Activated CD4-positive, alpha-beta memory T cell treated with anti-CD3 and anti-CD28 coated beads for 36 hours (primary cell): ENCODE results near the gene WFDC2. TPM values are rescaled to one million over a fixed set of nuclear protein-coding genes. Genes with fewer than 3 reads are reported as not detected.

Experiments
- CTCF ChIA-PET: fragments of 350-600 bp; sonication (Branson Sonifier 250); formaldehyde crosslinking; loops from one replicate; lab custom pipeline; 2021; ENCODE audit warnings: antibody characterized with exemption, inconsistent platforms; lab: Charles Lee
- POLR2A ChIA-PET: fragments of 350-600 bp; sonication (Branson Sonifier 250); formaldehyde crosslinking; loops from one replicate; lab custom pipeline; 2021; ENCODE audit warnings: antibody characterized with exemption; lab: Charles Lee
- DNase-seq: peaks from one replicate; pipeline ENCODE4 v3.0.0-alpha.2; 2020
- H3K27ac Mint-ChIP-seq: one replicate; pipeline ENCODE4 v1.8.0; 2021; ENCODE audit warnings: mixed read lengths
- H3K27me3 Mint-ChIP-seq: one replicate; pipeline ENCODE4 v1.8.0; 2021; ENCODE audit warnings: mixed read lengths
- H3K36me3 Mint-ChIP-seq: one replicate; pipeline ENCODE4 v1.8.0; 2021; ENCODE audit warnings: mixed read lengths
- H3K4me1 Mint-ChIP-seq: one replicate; pipeline ENCODE4 v1.8.0; 2021; ENCODE audit warnings: low read depth, mixed read lengths
- H3K4me3 Mint-ChIP-seq: one replicate; pipeline ENCODE4 v1.8.0; 2021; ENCODE audit warnings: mild to moderate bottlenecking, mixed read lengths
- H3K9me3 Mint-ChIP-seq: one replicate; pipeline ENCODE4 v1.8.0; 2021; ENCODE audit warnings: mixed read lengths
- intact Hi-C: fragments of 100-400 bp; cut with micrococcal nuclease; formaldehyde crosslinking; loops from one replicate; pipeline ENCODE4 v1.15.1; 2023
- total RNA-seq, 2 experiments: library from RNA; stranded (reverse); gene quantifications; one replicate each; pipeline ENCODE4 v1.2.3, GENCODE V29; 2021

The WFDC2 gene, protein sequence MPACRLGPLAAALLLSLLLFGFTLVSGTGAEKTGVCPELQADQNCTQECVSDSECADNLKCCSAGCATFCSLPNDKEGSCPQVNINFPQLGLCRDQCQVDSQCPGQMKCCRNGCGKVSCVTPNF
- total RNA-seq: under 1 TPM; 0.38 to 0.92 TPM

DNA sequence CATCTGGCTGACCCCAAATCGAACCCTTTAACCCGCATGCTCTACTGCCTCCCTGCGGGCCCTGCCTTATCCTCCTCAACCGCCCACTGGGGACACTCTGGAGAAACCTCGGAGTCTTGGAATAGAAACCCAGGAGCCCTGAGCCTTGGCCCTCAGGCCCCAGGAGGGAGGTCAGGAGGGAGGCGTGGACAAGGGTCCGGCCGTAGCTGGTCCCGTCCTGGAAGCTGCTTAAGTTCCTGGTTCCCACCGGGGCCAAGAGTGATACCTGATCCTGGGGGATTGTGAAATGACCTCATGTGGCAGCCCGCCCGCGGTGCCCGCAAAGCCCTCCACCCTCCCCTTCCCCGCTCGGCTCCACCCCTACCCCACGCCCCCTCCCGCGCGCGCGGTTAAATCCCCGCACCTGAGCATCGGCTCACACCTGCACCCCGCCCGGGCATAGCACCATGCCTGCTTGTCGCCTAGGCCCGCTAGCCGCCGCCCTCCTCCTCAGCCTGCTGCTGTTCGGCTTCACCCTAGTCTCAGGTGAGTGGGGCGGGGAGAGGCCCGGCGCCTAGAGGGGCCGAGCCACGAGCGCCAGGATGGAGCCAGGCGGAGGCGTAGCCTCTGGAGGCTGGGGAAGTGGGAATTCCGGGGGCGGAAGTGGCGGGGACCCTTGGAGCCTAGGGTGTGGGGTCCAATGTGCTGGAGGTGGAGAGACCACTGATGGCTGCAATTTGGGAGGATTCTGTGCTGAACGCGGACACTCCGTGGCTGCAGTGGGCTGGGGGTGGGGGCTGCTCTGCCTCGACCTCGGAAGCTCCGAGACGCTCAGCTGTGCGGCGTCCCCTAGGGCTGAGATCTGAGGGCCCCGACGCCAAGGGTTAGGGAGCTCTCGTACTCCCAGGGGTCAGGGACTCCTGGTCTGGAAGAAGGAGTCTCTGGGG lies at the start of gene WFDC2:
WFDC2 (plus strand) TSS at position 418 of the 926 bp plus-strand sequence; CDS start at position 447, 29 bp downstream.
- ChIA-PET CTCF (interaction anchor here (1.2 to 2.1 kb wide), 3 partner anchors 10 to 16 kb away, joined by 3 to 8 read pairs (median 4); no protein-coding TSS in a partner anchor), POLR2A (no interaction called here)
- Mint-ChIP-seq H3K27me3 (peaks cover 56% of the 10 kb centered on the region), H3K4me1 (peaks cover 10% of the 10 kb centered on the region), H3K36me3 (no peaks in the 10 kb centered on the region), H3K9me3 (no peaks in the 10 kb centered on the region), H3K27ac (no peak within 1 kb of the TSS), H3K4me3 (peak within 1 kb of the TSS; percentile 38)
- intact Hi-C loops: no loop called here
- no peak for DNase-seq

DNA sequence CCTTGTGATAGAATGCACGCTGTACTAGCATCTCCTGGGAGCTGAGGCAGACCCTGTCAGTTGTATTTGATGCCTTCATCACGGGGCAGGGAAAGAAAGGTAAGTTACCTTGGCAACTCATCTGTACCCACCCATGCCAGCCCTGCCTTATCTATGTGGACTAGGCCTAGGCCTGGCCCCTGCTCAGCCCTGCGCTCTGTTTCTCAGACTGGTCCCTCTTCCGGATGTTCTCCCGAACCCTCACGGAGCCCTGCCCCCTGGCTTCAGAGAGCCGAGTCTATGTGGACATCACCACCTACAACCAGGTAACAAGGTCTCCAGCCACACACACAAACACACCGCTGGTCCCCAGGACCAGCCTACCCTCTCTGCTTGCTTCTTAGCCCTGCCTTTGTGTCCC lies 49.4 kb upstream of the WFDC2 start:
- intact Hi-C loops: no loop called here
- Mint-ChIP-seq H3K4me1 (peaks cover 37% of the 10 kb centered on the region), H3K27ac (no peak overlapping the region), H3K36me3 (peaks cover 35% of the 10 kb centered on the region), H3K4me3 (no peak overlapping the region), H3K9me3 (no peaks in the 10 kb centered on the region), H3K27me3 (no peaks in the 10 kb centered on the region)
- POLR2A ChIA-PET: interaction anchor here (0.7 to 1.0 kb wide), 2 partner anchors 13 to 14 kb away, joined by 3 read pairs; no protein-coding TSS in a partner anchor
- CTCF ChIA-PET: interaction anchor here (0.7 to 8.0 kb wide), 7 partner anchors 17 to 351 kb away, joined by 3 to 86 read pairs (median 4); partner anchors contain the start of genes SYS1 and WFDC10A
- no peak for DNase-seq

DNA sequence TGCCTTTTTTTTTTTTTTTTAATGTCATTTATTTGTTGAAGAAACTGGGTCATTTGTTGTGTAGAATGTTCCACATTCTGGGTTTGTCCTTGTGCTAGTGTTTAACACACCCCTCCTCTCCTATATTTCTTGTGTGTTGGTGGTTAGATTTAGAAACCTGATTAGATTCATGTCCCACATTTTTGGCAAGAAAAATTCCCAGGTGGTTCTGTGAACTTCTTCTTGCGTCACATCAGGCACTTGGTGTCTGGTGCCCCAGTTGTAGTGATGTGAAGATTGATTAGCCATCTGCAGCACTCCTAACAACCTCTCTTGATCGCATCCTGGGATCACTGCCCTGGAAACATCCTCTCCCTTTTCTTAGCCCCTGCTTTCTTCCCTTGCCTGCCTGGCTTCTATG lies 45.9 kb upstream of the WFDC2 start:
- intact Hi-C loops: no loop called here
- CTCF ChIA-PET: interaction anchor here (0.6 kb wide), 1 partner anchor 13 kb away, joined by 3 read pairs; no protein-coding TSS in a partner anchor
- Mint-ChIP-seq H3K4me3 (no peak overlapping the region), H3K36me3 (peaks cover 45% of the 10 kb centered on the region), H3K27ac (no peak overlapping the region), H3K9me3 (no peaks in the 10 kb centered on the region), H3K27me3 (no peaks in the 10 kb centered on the region), H3K4me1 (peaks cover 12% of the 10 kb centered on the region)
- DNase-seq: no peak
- POLR2A ChIA-PET: no interaction called here

DNA sequence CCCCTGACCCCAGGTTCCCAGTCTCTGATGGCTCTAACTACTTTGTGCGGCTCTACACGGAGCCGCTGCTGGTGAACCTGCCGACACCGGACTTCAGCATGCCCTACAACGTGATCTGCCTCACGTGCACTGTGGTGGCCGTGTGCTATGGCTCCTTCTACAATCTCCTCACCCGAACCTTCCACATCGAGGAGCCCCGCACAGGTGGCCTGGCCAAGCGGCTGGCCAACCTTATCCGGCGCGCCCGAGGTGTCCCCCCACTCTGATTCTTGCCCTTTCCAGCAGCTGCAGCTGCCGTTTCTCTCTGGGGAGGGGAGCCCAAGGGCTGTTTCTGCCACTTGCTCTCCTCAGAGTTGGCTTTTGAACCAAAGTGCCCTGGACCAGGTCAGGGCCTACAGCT lies 44.0 kb upstream of the WFDC2 start:
- no peaks in the 10 kb centered on the region for H3K27me3 Mint-ChIP-seq
- no peak overlapping the region for H3K4me3 Mint-ChIP-seq
- no peak for DNase-seq
- no peaks in the 10 kb centered on the region for H3K4me1 Mint-ChIP-seq
- no peaks in the 10 kb centered on the region for H3K9me3 Mint-ChIP-seq
- H3K27ac Mint-ChIP-seq: no peak overlapping the region
- ChIA-PET CTCF (interaction anchor here (1.0 kb wide), 1 partner anchor 11 kb away, joined by 6 read pairs; no protein-coding TSS in a partner anchor), POLR2A (no interaction called here)
- peaks cover 35% of the 10 kb centered on the region for H3K36me3 Mint-ChIP-seq
- intact Hi-C loops: no loop called here

DNA sequence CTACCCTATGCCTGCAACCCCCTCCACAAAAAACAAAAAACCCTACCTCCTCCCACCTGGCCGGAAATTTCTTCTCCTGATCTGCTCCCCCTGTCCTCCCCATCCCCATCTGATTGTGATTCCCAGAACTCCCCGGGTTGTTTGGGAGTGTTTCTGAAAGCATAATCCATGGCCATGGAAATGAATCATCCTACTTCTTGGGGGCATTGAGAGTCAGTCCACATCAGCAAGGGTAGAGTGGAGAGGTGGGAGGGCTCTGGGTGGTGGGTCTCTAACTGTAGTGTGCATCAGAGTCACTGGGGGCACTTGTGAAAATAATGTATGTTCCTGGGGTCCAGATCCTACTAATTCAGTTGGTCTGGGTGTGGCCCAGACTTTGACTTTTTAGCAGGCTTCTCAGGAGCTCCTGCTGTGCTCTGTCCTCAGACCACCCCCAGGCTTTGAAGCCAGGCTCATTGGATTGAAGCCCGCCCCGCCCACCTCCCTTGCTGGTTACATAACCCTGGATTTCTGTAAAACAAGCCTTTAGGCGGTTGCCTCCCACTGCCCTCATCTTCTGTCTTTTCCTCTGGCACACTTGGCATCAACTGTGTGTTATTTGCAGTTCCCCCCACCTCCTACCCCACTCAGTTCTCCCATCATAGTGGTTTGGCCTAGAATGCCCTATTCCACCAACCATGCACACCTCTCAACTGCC lies 43.1 kb upstream of the WFDC2 start:
- ChIA-PET CTCF (no interaction called here), POLR2A (no interaction called here)
- Mint-ChIP-seq H3K27ac (no peak overlapping the region), H3K9me3 (no peaks in the 10 kb centered on the region), H3K4me3 (no peak overlapping the region), H3K36me3 (peaks cover 29% of the 10 kb centered on the region), H3K4me1 (no peaks in the 10 kb centered on the region), H3K27me3 (no peaks in the 10 kb centered on the region)
- intact Hi-C loops: no loop called here
- no peak for DNase-seq

DNA sequence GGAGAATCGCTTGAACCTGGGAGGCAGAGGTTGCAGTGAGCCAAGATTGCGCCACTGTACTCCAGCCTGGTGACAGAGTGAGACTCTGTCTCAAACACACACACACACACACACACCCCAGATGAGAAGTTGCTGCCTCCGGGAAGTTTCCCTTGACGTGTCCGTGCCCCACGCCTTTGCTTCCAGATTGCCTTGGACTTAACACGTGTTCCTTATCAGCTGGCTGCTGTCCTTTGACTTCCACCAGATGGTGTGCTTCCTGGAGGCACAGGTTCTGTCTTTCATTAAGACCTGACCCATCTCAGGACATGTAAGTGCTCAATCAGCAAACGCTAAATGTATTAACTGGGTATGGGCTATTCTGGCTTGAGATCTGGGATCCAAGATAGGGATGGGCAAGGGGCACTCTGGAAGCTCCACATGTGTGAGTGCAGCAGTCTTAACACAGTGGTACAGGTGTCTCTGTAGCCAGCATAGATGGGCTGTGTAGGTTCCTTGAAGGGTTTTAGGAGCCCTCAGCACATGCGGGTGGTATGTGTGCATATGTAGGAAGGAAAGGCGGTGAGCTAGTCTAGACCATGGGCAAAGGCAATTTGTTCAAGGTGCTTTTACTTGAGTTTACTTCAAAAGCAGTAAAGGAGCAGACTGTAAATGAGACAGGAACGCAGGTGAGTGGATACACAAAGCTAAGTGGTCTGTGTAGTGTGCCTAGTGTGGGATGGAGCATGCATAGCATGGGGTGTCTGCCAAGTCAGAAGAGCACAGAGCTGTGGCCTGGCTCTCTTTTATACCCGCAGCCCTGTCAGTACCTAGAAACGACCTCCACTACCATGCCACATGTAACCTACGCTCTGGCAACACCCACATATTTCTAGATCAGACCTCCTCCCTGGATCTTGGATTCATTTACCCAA lies 42.1 kb upstream of the WFDC2 start:
- H3K27me3 Mint-ChIP-seq: no peaks in the 10 kb centered on the region
- peaks cover 5% of the 10 kb centered on the region for H3K4me1 Mint-ChIP-seq
- H3K36me3 Mint-ChIP-seq: peaks cover 31% of the 10 kb centered on the region
- no peak for DNase-seq
- no peaks in the 10 kb centered on the region for H3K9me3 Mint-ChIP-seq
- POLR2A ChIA-PET: no interaction called here
- no peak overlapping the region for H3K27ac Mint-ChIP-seq
- intact Hi-C loops: no loop called here
- CTCF ChIA-PET: interaction anchor here (1.1 to 2.0 kb wide), 3 partner anchors 10 to 65 kb away, joined by 3 to 19 read pairs (median 4); partner anchors contain the start of gene SYS1
- no peak overlapping the region for H3K4me3 Mint-ChIP-seq

DNA sequence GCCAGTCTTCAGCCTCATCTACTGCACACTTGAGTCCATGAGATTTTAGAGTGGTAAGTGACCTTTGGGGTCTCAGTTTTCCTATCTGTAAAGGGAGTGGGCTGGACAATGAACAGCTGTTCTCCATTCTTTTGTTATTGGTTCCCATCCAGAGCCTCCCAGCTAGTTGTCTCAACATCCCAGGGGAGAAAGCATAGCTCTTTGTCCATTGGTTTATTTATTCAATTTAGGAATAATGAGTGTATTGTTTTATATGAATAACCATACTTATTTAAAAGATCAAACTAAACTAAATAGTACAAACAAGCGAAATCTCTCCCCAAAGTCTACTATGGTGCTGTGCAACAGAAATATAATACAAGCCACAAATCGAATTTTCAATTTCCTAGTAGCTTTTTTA lies 39.9 kb upstream of the WFDC2 start:
- Mint-ChIP-seq H3K27me3 (no peaks in the 10 kb centered on the region), H3K27ac (no peak overlapping the region), H3K4me1 (peaks cover 8% of the 10 kb centered on the region), H3K4me3 (no peak overlapping the region), H3K36me3 (peaks cover 24% of the 10 kb centered on the region), H3K9me3 (no peaks in the 10 kb centered on the region)
- no peak for DNase-seq
- ChIA-PET POLR2A (interaction anchor here (0.6 kb wide), 1 partner anchor 56 kb away, joined by 3 read pairs; no protein-coding TSS in a partner anchor), CTCF (interaction anchor here (0.8 to 2.5 kb wide), 4 partner anchors 20 to 109 kb away, joined by 3 to 18 read pairs (median 6); partner anchors contain the start of gene SYS1)
- intact Hi-C loops: no loop called here

DNA sequence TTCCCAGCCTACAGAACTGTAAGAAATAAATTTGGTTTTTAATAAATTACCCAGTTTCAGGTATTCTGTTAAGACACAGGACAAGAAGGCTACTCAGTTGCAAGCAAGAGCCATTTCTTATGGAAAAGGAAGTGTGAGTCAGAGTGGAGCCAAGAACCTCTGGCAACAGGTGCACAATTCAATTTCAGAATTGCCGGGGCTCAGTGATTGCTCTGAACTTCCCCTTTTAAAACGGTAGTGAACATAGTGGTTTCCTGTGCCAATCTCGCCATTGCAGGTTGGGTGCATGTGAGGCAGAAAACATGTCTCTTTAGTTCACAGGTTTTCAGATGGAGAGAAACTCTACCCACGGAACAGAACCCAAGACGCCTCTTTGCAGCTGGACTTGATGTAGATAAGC lies 37.3 kb upstream of the WFDC2 start:
- no peaks in the 10 kb centered on the region for H3K9me3 Mint-ChIP-seq
- ChIA-PET CTCF (interaction anchor here (1.0 to 9.2 kb wide), 2 partner anchors 27 to 61 kb away, joined by 3 to 503 read pairs; partner anchors contain the start of genes SYS1 and TP53TG5), POLR2A (no interaction called here)
- H3K4me3 Mint-ChIP-seq: no peak overlapping the region
- peak; percentile 16 for DNase-seq
- intact Hi-C loops: no loop called here
- H3K27ac Mint-ChIP-seq: peak overlapping the region; percentile 1
- peaks cover 11% of the 10 kb centered on the region for H3K36me3 Mint-ChIP-seq
- no peaks in the 10 kb centered on the region for H3K27me3 Mint-ChIP-seq
- peaks cover 15% of the 10 kb centered on the region for H3K4me1 Mint-ChIP-seq

DNA sequence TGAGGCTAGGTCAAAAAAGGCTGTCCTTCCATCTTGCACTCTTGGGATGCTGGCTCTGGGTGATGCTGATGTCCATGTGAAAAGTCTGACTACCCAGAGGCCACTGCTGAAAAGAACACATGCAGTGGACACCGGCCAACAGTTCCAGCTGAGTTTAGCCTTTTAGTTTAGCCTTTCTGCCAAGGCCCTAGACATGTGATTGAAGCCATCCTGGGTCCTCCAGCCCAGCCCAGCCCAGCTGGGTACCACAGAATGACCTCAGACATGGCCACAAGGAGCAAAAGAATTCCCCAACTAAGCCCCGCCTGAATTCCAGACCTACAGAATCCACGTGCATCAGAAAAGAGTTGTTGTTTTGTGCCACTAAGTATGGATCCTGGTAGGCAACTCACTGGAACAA lies 36.2 kb upstream of the WFDC2 start:
- no peaks in the 10 kb centered on the region for H3K27me3 Mint-ChIP-seq
- H3K4me3 Mint-ChIP-seq: no peak overlapping the region
- ChIA-PET CTCF (interaction anchor here (9.2 kb wide), 1 partner anchor 62 kb away, joined by 503 read pairs; the partner anchor contains the start of genes SYS1 and TP53TG5), POLR2A (no interaction called here)
- no peak for DNase-seq
- H3K27ac Mint-ChIP-seq: no peak overlapping the region
- intact Hi-C loops: no loop called here
- peaks cover 15% of the 10 kb centered on the region for H3K4me1 Mint-ChIP-seq
- peaks cover 11% of the 10 kb centered on the region for H3K36me3 Mint-ChIP-seq
- no peaks in the 10 kb centered on the region for H3K9me3 Mint-ChIP-seq

DNA sequence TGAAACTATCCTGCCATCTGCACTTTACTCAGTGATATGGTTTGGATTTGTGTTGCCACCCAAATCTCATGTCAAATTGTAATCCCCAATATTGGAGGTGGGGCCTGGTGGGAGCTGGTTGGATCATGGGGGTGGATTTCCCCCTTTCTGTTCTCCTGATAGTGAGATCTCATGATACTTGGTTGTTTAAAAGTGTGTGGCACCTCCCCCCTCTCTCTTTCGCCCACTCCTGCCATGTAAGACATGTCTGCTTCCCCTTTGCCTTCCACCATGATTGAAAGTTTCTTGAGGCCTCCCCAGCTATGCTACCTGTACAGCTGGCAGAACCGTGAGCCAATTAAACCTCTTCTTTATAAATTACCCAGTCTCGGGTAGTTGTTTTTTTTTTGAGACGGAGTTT lies 35.6 kb upstream of the WFDC2 start:
- Mint-ChIP-seq H3K9me3 (no peaks in the 10 kb centered on the region), H3K4me1 (peaks cover 15% of the 10 kb centered on the region), H3K36me3 (peaks cover 11% of the 10 kb centered on the region), H3K27me3 (no peaks in the 10 kb centered on the region), H3K27ac (no peak overlapping the region), H3K4me3 (no peak overlapping the region)
- intact Hi-C loops: no loop called here
- CTCF ChIA-PET: interaction anchor here (1.2 to 9.2 kb wide), 2 partner anchors 15 to 63 kb away, joined by 4 to 503 read pairs; partner anchors contain the start of genes SYS1 and TP53TG5
- DNase-seq: no peak
- POLR2A ChIA-PET: no interaction called here
